ENCODE data around the gene ADGRG4.

The ADGRG4 gene

DNA sequence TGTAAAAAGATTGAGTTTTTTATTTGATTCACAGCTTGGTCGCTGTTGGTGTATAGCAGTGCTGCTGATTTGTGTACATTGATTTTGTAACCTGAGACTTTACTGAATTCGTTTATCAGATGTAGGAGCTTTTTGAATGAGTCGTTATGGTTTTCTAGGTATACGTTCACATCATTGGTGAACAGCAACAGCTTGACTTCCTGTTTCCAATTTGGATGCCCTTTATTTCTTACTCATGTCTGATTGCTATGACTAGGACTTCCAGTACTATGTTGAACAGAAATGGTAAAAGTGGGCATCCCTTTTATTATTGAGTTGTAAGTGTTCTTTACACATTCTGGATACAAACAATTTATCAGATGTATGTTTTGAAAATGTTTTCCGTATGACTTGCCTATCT is 76.0 kb downstream of the ADGRG4 start:
- no peaks in the 10 kb centered on the region for H3K4me1 ChIP-seq (ENCODE audit: control insufficient read depth in 1 of 2, insufficient read depth in 2 of 2, low read length in 2 of 2)
- no peak overlapping the region for H3K4me3 ChIP-seq (ENCODE audit: low read depth in 1 of 2, low read length in 2 of 2)
- no peak overlapping the region for H3K9ac ChIP-seq (ENCODE audit: low read depth in 1 of 2, low read length in 2 of 2)
- no peaks in the 10 kb centered on the region for H3K36me3 ChIP-seq (ENCODE audit: control insufficient read depth in 1 of 2, insufficient read depth in 2 of 2, low read length in 2 of 2)
- H3K9me3 ChIP-seq (ENCODE audit: control insufficient read depth in 1 of 2, low read length in 2 of 2), result no peaks in the 10 kb centered on the region
- no peak overlapping the region for H3K27ac ChIP-seq (ENCODE audit: low read depth, low read length)
- no peaks in the 10 kb centered on the region for H3K27me3 ChIP-seq (ENCODE audit: control insufficient read depth in 1 of 2, insufficient read depth in 2 of 2, low read length in 2 of 2)

DNA sequence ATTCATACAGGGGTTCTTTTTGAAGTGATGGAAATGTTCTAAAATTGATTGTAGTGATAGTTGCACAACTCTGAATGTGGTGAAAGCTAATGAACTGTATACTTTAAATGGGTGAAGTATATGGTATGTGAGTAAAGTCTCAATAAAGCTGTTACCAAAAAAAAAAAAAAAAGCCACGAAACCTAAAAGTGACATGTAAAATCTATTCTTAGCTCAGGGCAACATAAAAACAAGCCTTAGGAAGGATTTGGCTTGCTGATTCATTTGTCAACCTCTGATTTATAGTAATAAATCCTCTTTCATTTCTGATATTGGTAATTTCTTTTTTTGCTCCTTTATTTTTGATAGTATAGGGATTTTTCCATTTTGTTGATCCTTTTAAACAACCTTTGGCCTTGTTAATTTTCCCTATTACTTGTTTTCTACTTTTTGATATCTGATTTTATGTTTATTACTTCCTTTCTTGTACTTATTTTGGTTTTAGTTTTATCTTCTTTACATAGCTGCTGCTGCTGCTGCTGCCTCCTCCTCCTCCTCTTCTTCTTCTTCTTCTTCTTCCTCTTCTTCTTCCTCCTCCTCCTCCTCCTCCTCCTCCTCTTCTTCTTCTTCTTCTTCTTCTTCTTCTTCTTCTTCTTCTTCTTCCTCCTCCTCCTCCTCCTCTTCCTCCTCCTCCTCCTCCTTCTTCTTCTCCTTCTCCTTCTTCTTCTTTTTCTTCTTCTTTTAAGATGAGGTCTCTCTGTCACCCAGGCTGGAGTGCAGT is 79.4 kb downstream of the ADGRG4 start:
- Histone ChIP-seq H3K36me3 (ENCODE audit: control insufficient read depth in 1 of 2, insufficient read depth in 2 of 2, low read length in 2 of 2) (no peaks in the 10 kb centered on the region), H3K27me3 (ENCODE audit: control insufficient read depth in 1 of 2, insufficient read depth in 2 of 2, low read length in 2 of 2) (no peaks in the 10 kb centered on the region), H3K9me3 (ENCODE audit: control insufficient read depth in 1 of 2, low read length in 2 of 2) (no peaks in the 10 kb centered on the region), H3K4me3 (ENCODE audit: low read depth in 1 of 2, low read length in 2 of 2) (no peak overlapping the region), H3K9ac (ENCODE audit: low read depth in 1 of 2, low read length in 2 of 2) (no peak overlapping the region), H3K4me1 (ENCODE audit: control insufficient read depth in 1 of 2, insufficient read depth in 2 of 2, low read length in 2 of 2) (no peaks in the 10 kb centered on the region), H3K27ac (ENCODE audit: low read depth, low read length) (no peak overlapping the region)

DNA sequence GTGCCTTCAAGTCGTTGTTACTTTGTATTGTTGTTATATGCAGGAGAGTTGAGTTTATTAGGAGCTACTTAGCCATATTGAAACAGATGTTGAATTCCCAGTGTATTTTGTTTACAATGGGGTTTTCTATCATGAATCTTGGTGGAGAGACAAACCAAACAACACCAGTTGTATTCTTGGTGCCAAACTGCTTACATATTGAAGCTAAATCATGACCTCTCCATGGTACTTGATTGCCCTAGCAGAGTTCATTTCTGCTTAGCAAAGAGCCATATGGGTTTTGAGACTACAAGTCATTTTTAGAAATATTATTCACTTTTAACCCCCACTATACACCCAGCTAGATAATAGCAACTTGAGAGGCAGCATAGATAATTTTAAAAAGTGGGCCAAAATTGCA is 85.4 kb downstream of the ADGRG4 start:
- Histone ChIP-seq H3K9me3 (ENCODE audit: control insufficient read depth in 1 of 2, low read length in 2 of 2) (no peaks in the 10 kb centered on the region), H3K27me3 (ENCODE audit: control insufficient read depth in 1 of 2, insufficient read depth in 2 of 2, low read length in 2 of 2) (no peaks in the 10 kb centered on the region), H3K36me3 (ENCODE audit: control insufficient read depth in 1 of 2, insufficient read depth in 2 of 2, low read length in 2 of 2) (no peaks in the 10 kb centered on the region), H3K4me1 (ENCODE audit: control insufficient read depth in 1 of 2, insufficient read depth in 2 of 2, low read length in 2 of 2) (no peaks in the 10 kb centered on the region), H3K4me3 (ENCODE audit: low read depth in 1 of 2, low read length in 2 of 2) (no peak overlapping the region), H3K9ac (ENCODE audit: low read depth in 1 of 2, low read length in 2 of 2) (no peak overlapping the region), H3K27ac (ENCODE audit: low read depth, low read length) (no peak overlapping the region)

DNA sequence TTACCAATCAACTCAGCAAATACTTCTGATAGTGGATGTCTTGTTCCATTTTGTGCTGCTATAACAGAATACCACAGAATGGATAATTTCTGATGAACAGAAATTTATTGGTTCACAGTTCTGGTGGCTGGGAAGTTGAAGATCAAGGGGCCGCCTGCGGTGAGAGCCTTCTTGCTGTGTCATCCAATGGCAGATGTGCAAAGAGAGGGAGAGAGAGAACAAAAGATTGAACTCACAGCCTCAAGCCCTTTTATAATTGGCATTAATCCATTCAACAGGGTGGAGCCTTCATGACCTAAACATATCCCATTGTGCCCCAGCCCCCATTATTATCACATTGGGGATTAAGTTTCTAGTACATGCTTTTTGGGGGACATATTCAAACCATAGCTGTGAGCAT is 86.1 kb downstream of the ADGRG4 start:
- Histone ChIP-seq H3K27me3 (ENCODE audit: control insufficient read depth in 1 of 2, insufficient read depth in 2 of 2, low read length in 2 of 2) (no peaks in the 10 kb centered on the region), H3K9me3 (ENCODE audit: control insufficient read depth in 1 of 2, low read length in 2 of 2) (no peaks in the 10 kb centered on the region), H3K4me1 (ENCODE audit: control insufficient read depth in 1 of 2, insufficient read depth in 2 of 2, low read length in 2 of 2) (no peaks in the 10 kb centered on the region), H3K4me3 (ENCODE audit: low read depth in 1 of 2, low read length in 2 of 2) (no peak overlapping the region), H3K36me3 (ENCODE audit: control insufficient read depth in 1 of 2, insufficient read depth in 2 of 2, low read length in 2 of 2) (no peaks in the 10 kb centered on the region), H3K9ac (ENCODE audit: low read depth in 1 of 2, low read length in 2 of 2) (no peak overlapping the region), H3K27ac (ENCODE audit: low read depth, low read length) (no peak overlapping the region)

DNA sequence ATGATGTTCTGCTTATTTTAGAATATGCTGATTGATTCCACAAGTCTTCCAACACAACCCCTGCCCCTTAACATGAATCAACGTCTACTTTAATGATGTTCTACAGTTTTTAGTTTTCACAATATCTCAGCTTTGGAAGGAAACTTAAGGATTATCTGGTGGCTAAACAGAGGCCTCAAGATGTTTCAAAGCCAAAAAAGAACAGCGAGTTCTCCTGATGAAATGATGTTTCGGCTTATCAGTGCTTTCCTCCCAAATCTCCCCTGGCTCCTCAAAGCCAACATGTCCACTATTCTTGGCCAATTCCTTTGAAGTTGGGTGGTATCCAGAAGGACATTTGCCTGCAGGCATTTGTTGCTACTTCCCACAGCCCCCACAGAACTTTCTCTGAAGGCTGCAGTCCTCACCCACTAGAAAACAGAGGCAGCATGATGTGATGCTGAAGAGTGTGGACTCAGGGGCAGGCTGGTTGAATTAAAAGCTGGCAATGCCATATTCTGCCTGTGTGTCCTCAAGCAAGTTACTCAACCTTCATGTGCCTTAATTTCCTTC is 87.3 kb downstream of the ADGRG4 start:
- H3K9me3 ChIP-seq (ENCODE audit: control insufficient read depth in 1 of 2, low read length in 2 of 2), result no peaks in the 10 kb centered on the region
- H3K27ac ChIP-seq (ENCODE audit: low read depth, low read length), result no peak overlapping the region
- no peak overlapping the region for H3K4me3 ChIP-seq (ENCODE audit: low read depth in 1 of 2, low read length in 2 of 2)
- H3K36me3 ChIP-seq (ENCODE audit: control insufficient read depth in 1 of 2, insufficient read depth in 2 of 2, low read length in 2 of 2), result no peaks in the 10 kb centered on the region
- H3K27me3 ChIP-seq (ENCODE audit: control insufficient read depth in 1 of 2, insufficient read depth in 2 of 2, low read length in 2 of 2), result no peaks in the 10 kb centered on the region
- H3K9ac ChIP-seq (ENCODE audit: low read depth in 1 of 2, low read length in 2 of 2), result no peak overlapping the region
- H3K4me1 ChIP-seq (ENCODE audit: control insufficient read depth in 1 of 2, insufficient read depth in 2 of 2, low read length in 2 of 2), result no peaks in the 10 kb centered on the region

DNA sequence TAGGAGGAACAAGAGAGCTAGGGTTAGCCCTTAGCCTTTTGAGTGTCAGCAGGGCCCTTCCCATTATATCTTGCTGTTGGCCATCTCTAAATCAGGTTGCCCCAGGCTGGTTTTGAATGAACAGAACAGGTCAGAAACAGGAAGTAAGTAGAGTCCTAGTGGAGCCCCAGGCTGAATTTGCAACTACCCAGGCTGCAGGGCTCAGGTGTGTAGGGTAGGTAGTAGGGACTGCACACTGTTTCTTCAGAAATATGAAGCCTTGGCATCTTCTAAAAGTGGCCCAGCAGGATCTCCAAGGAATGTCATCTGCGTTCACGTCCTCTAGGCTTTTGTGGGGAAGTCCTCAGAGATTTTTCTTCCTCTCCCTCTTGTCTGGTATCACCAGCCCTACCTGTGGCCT is 90.2 kb downstream of the ADGRG4 start:
- no peaks in the 10 kb centered on the region for H3K36me3 ChIP-seq (ENCODE audit: control insufficient read depth in 1 of 2, insufficient read depth in 2 of 2, low read length in 2 of 2)
- H3K9ac ChIP-seq (ENCODE audit: low read depth in 1 of 2, low read length in 2 of 2), result no peak overlapping the region
- no peaks in the 10 kb centered on the region for H3K27me3 ChIP-seq (ENCODE audit: control insufficient read depth in 1 of 2, insufficient read depth in 2 of 2, low read length in 2 of 2)
- H3K4me1 ChIP-seq (ENCODE audit: control insufficient read depth in 1 of 2, insufficient read depth in 2 of 2, low read length in 2 of 2), result no peaks in the 10 kb centered on the region
- H3K27ac ChIP-seq (ENCODE audit: low read depth, low read length), result no peak overlapping the region
- H3K4me3 ChIP-seq (ENCODE audit: low read depth in 1 of 2, low read length in 2 of 2), result no peak overlapping the region
- H3K9me3 ChIP-seq (ENCODE audit: control insufficient read depth in 1 of 2, low read length in 2 of 2), result no peaks in the 10 kb centered on the region

DNA sequence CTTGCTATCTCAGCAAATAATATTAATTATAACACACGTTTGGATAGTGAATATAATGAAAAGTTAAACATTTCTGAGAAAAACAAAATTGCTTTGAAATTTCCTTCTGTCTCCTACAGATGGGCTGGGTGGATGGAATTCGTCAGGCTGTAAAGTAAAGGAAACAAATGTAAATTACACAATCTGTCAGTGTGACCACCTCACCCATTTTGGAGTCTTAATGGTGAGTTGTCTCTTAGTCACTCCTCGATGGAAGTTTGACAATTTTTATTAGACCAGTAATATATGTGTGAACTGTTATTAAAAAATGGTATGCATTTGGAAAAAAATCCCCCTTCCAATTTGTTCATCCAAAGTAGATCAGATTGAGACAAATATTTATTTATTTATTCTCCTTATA is 94.5 kb downstream of the ADGRG4 start:
- H3K27ac ChIP-seq (ENCODE audit: low read depth, low read length), result no peak overlapping the region
- no peaks in the 10 kb centered on the region for H3K4me1 ChIP-seq (ENCODE audit: control insufficient read depth in 1 of 2, insufficient read depth in 2 of 2, low read length in 2 of 2)
- no peak overlapping the region for H3K4me3 ChIP-seq (ENCODE audit: low read depth in 1 of 2, low read length in 2 of 2)
- no peaks in the 10 kb centered on the region for H3K9me3 ChIP-seq (ENCODE audit: control insufficient read depth in 1 of 2, low read length in 2 of 2)
- no peaks in the 10 kb centered on the region for H3K36me3 ChIP-seq (ENCODE audit: control insufficient read depth in 1 of 2, insufficient read depth in 2 of 2, low read length in 2 of 2)
- no peak overlapping the region for H3K9ac ChIP-seq (ENCODE audit: low read depth in 1 of 2, low read length in 2 of 2)
- no peaks in the 10 kb centered on the region for H3K27me3 ChIP-seq (ENCODE audit: control insufficient read depth in 1 of 2, insufficient read depth in 2 of 2, low read length in 2 of 2)

DNA sequence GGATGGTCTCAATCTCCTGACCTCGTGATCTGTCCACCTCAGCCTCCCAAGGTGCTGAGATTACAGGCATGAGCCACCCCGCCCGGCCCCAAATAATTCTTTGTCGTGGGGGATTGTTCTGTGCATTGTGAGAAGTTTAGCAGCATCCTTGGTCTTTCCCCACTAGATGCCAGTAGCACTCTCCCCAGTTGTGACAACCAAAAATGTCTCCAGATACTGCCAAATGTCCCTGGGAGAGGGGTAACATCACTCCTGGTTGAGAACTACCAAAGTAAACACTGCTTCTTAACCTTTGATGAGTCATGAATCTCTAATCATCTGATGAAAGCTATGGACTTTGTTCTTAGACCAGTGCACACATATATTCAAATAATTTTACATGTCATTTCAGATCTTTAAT is 96.2 kb downstream of the ADGRG4 start:
- Histone ChIP-seq H3K27me3 (ENCODE audit: control insufficient read depth in 1 of 2, insufficient read depth in 2 of 2, low read length in 2 of 2) (no peaks in the 10 kb centered on the region), H3K4me1 (ENCODE audit: control insufficient read depth in 1 of 2, insufficient read depth in 2 of 2, low read length in 2 of 2) (no peaks in the 10 kb centered on the region), H3K9me3 (ENCODE audit: control insufficient read depth in 1 of 2, low read length in 2 of 2) (no peaks in the 10 kb centered on the region), H3K36me3 (ENCODE audit: control insufficient read depth in 1 of 2, insufficient read depth in 2 of 2, low read length in 2 of 2) (no peaks in the 10 kb centered on the region), H3K4me3 (ENCODE audit: low read depth in 1 of 2, low read length in 2 of 2) (no peak overlapping the region), H3K27ac (ENCODE audit: low read depth, low read length) (no peak overlapping the region), H3K9ac (ENCODE audit: low read depth in 1 of 2, low read length in 2 of 2) (no peak overlapping the region)

DNA sequence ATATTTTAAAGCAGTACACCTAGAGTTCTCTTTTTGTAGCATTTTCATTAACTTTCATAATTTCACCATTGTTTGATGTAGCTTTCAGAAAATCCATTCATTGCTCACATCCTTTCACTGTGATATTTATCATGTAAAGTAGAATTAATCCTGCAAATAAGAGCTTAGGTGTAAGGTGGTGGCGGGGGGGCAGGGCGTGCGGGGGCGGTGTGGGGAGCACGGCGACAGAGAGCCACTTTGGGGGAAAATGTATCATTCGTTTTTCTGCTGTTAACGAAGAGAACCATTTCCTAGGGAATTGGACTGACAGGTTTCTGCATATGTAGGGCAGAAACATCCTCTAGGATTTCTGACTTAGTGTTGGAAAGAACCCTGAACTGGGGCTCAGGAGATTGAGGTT is 104.4 kb downstream of the ADGRG4 start:
- Histone ChIP-seq H3K27me3 (ENCODE audit: control insufficient read depth in 1 of 2, insufficient read depth in 2 of 2, low read length in 2 of 2) (no peaks in the 10 kb centered on the region), H3K4me3 (ENCODE audit: low read depth in 1 of 2, low read length in 2 of 2) (no peak overlapping the region), H3K27ac (ENCODE audit: low read depth, low read length) (no peak overlapping the region), H3K9me3 (ENCODE audit: control insufficient read depth in 1 of 2, low read length in 2 of 2) (no peaks in the 10 kb centered on the region), H3K36me3 (ENCODE audit: control insufficient read depth in 1 of 2, insufficient read depth in 2 of 2, low read length in 2 of 2) (no peaks in the 10 kb centered on the region), H3K9ac (ENCODE audit: low read depth in 1 of 2, low read length in 2 of 2) (no peak overlapping the region), H3K4me1 (ENCODE audit: control insufficient read depth in 1 of 2, insufficient read depth in 2 of 2, low read length in 2 of 2) (no peaks in the 10 kb centered on the region)

DNA sequence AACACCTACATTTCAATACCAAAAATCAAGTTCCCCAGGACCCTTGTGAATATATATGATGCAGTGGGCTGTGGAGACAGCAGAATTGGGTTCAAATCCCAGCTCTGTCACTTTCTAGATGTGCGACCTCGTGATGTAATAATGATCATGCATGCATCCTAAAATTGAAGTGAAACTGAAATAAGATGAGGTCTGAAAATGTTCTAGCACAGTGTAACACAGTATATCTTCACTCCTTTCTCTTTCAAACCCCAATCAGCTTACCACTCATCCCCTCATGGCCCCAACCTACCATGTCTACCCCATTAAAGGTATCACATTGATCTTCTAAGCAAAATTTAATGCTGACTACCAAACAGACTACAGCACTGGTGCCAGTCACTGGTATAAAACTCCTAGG is 117.0 kb downstream of the ADGRG4 start:
- Histone ChIP-seq H3K27me3 (ENCODE audit: control insufficient read depth in 1 of 2, insufficient read depth in 2 of 2, low read length in 2 of 2) (no peaks in the 10 kb centered on the region), H3K9me3 (ENCODE audit: control insufficient read depth in 1 of 2, low read length in 2 of 2) (no peaks in the 10 kb centered on the region), H3K4me3 (ENCODE audit: low read depth in 1 of 2, low read length in 2 of 2) (no peak overlapping the region), H3K9ac (ENCODE audit: low read depth in 1 of 2, low read length in 2 of 2) (no peak overlapping the region), H3K36me3 (ENCODE audit: control insufficient read depth in 1 of 2, insufficient read depth in 2 of 2, low read length in 2 of 2) (no peaks in the 10 kb centered on the region), H3K27ac (ENCODE audit: low read depth, low read length) (no peak overlapping the region), H3K4me1 (ENCODE audit: control insufficient read depth in 1 of 2, insufficient read depth in 2 of 2, low read length in 2 of 2) (no peaks in the 10 kb centered on the region)

All from duodenal mucosa (tissue), 2 donors.